ENCODE results near the gene PSMD3.

- TF ChIP-seq CTCF (IDR thresholded peaks at IDR 0.05 in 8 of 11, conservative IDR thresholded peaks at IDR 0.05 in 3 of 11) (no peak), POLR2A (IDR thresholded peaks at IDR 0.05) (no peak), POLR2AphosphoS5 (IDR thresholded peaks at IDR 0.05) (no peak)
Measured at GRCh38 chr17:40022961-40023541, 42.4 kb downstream of the PSMD3 start.
